ENCODE data around the gene NRBP1. TPM values are rescaled to one million over a fixed set of nuclear protein-coding genes. Genes with fewer than 3 reads are reported as not detected.

NRBP1 gene
- total RNA-seq, 1 experiment from 2014 or later, result 66.6 TPM

DNA sequence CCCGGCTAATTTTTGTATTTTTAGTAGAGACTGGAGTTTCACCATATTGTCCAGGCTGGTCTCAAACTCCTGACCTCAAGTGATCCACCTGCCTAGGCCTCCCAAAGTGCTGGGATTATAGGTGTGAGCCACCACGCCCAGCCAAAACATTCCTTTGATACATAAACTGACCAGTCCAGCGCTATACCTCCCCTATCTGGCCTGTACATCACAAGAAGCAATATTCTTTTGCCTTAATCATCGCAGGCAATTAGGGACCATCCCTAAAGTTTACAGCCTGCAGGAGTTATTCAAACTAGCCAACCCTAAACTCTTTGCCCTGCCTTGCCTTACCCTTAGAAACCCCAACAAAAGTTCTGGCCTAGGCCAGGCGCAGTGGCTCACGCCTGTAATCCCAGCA, 12.3 kb upstream of the NRBP1 start:
- Histone ChIP-seq H3K9me3 (ENCODE audit: low read length) (no peaks in the 10 kb centered on the region), H3K27ac (ENCODE audit: low read length) (no peak overlapping the region), H4K20me1 (ENCODE audit: low read length) (no peaks in the 10 kb centered on the region), H3K9me2 (replicated peaks; ENCODE audit: low read length) (no peaks in the 10 kb centered on the region), H2AFZ (ENCODE audit: low read length) (no peak overlapping the region), H3K36me3 (ENCODE audit: low read depth, low read length) (no peaks in the 10 kb centered on the region), H3K4me3 (ENCODE audit: low read length) (no peak overlapping the region), H3K27me3 (ENCODE audit: low read length) (no peaks in the 10 kb centered on the region), H3K79me2 (ENCODE audit: low read length) (no peaks in the 10 kb centered on the region), H3K9ac (ENCODE audit: low read length) (no peak overlapping the region), H3F3A (ENCODE audit: low read length, unreplicated experiment) (no peaks in the 10 kb centered on the region), H3K4me2 (ENCODE audit: low read length) (no peak overlapping the region), H3K4me1 (ENCODE audit: insufficient read depth, low read length) (no peaks in the 10 kb centered on the region)
- TF ChIP-seq EZH2phosphoT487 (IDR thresholded peaks at IDR 0.05; ENCODE audit: borderline replicate concordance, low read length) (no peak), EZH2 (IDR thresholded peaks at IDR 0.05; ENCODE audit: low read length, unreplicated experiment) (no peak)
- TF ChIP-seq, protein P1, sequence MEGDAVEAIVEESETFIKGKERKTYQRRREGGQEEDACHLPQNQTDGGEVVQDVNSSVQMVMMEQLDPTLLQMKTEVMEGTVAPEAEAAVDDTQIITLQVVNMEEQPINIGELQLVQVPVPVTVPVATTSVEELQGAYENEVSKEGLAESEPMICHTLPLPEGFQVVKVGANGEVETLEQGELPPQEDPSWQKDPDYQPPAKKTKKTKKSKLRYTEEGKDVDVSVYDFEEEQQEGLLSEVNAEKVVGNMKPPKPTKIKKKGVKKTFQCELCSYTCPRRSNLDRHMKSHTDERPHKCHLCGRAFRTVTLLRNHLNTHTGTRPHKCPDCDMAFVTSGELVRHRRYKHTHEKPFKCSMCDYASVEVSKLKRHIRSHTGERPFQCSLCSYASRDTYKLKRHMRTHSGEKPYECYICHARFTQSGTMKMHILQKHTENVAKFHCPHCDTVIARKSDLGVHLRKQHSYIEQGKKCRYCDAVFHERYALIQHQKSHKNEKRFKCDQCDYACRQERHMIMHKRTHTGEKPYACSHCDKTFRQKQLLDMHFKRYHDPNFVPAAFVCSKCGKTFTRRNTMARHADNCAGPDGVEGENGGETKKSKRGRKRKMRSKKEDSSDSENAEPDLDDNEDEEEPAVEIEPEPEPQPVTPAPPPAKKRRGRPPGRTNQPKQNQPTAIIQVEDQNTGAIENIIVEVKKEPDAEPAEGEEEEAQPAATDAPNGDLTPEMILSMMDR (conservative IDR thresholded peaks at IDR 0.05; ENCODE audit: low read depth, low read length), result no peak
- no TSS peak for BruUV-seq (replicated peaks)
- ATAC-seq, result no peak
- ChIA-PET CTCF (no interaction called here), POLR2A (ENCODE audit: unreplicated experiment) (no interaction called here)
- intact Hi-C loops (cut with micrococcal nuclease), result no loop called here
- no peak for DNase-seq

DNA sequence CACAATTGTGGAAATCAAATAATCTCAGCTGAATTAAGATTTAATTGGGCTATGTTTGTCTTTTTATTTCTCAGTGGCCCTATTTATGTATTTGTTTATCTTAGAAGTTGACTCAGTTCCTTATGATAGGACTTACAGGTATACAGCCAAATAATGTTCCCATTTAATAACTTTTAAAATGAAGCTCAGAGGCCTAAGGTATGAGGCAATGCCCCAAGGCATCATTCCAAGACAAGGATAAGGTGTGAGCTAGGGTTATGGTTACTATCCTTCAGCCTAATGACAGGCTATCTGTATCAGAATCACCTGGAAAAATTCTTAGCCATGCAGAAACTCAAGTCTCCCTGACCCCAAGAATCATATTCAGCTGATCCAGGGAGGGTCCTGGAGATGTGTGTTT, 7.4 kb upstream of the NRBP1 start:
- no peaks in the 10 kb centered on the region for H3K36me3 ChIP-seq (ENCODE audit: low read depth, low read length)
- no peak overlapping the region for H2AFZ ChIP-seq (ENCODE audit: low read length)
- no peaks in the 10 kb centered on the region for H3K27me3 ChIP-seq (ENCODE audit: low read length)
- CTCF ChIA-PET, result no interaction called here
- DNase-seq (no peak), ATAC-seq (peak; percentile 58)
- no peak overlapping the region for H3K27ac ChIP-seq (ENCODE audit: low read length)
- no peaks in the 10 kb centered on the region for H3K9me2 ChIP-seq (replicated peaks; ENCODE audit: low read length)
- no peak overlapping the region for H3K4me3 ChIP-seq (ENCODE audit: low read length)
- no peaks in the 10 kb centered on the region for H3F3A ChIP-seq (ENCODE audit: low read length, unreplicated experiment)
- TF ChIP-seq, protein P1 (conservative IDR thresholded peaks at IDR 0.05; ENCODE audit: low read depth, low read length), result no peak
- TF ChIP-seq EZH2 (IDR thresholded peaks at IDR 0.05; ENCODE audit: low read length, unreplicated experiment) (no peak), EZH2phosphoT487 (IDR thresholded peaks at IDR 0.05; ENCODE audit: borderline replicate concordance, low read length) (no peak)
- no TSS peak for BruUV-seq (replicated peaks)
- no peak overlapping the region for H3K9ac ChIP-seq (ENCODE audit: low read length)
- POLR2A ChIA-PET (ENCODE audit: unreplicated experiment), result no interaction called here
- H3K79me2 ChIP-seq (ENCODE audit: low read length), result no peaks in the 10 kb centered on the region
- intact Hi-C loops (cut with micrococcal nuclease), result no loop called here
- no peaks in the 10 kb centered on the region for H3K4me1 ChIP-seq (ENCODE audit: insufficient read depth, low read length)
- H4K20me1 ChIP-seq (ENCODE audit: low read length), result no peaks in the 10 kb centered on the region
- H3K4me2 ChIP-seq (ENCODE audit: low read length), result no peak overlapping the region
- no peaks in the 10 kb centered on the region for H3K9me3 ChIP-seq (ENCODE audit: low read length)

- Histone ChIP-seq H3K9me3 (ENCODE audit: low read length) (no peaks in the 10 kb centered on the region), H4K20me1 (ENCODE audit: low read length) (no peaks in the 10 kb centered on the region), H3K4me3 (ENCODE audit: low read length) (no peak overlapping the region), H3K4me1 (ENCODE audit: insufficient read depth, low read length) (no peaks in the 10 kb centered on the region), H3K4me2 (ENCODE audit: low read length) (no peak overlapping the region), H3F3A (ENCODE audit: low read length, unreplicated experiment) (no peaks in the 10 kb centered on the region), H3K27ac (ENCODE audit: low read length) (no peak overlapping the region), H3K9me2 (replicated peaks; ENCODE audit: low read length) (no peaks in the 10 kb centered on the region), H3K27me3 (ENCODE audit: low read length) (no peaks in the 10 kb centered on the region), H3K9ac (ENCODE audit: low read length) (no peak overlapping the region), H3K36me3 (ENCODE audit: low read depth, low read length) (no peaks in the 10 kb centered on the region), H2AFZ (ENCODE audit: low read length) (no peak overlapping the region), H3K79me2 (ENCODE audit: low read length) (no peaks in the 10 kb centered on the region)
- intact Hi-C loops (cut with micrococcal nuclease), result no loop called here
- POLR2A ChIA-PET (ENCODE audit: unreplicated experiment), result no interaction called here
- no peak for ATAC-seq
- no TSS peak for BruUV-seq (replicated peaks)
- CTCF ChIA-PET, result no interaction called here
- DNase-seq, result no peak
- TF ChIP-seq EZH2phosphoT487 (IDR thresholded peaks at IDR 0.05; ENCODE audit: borderline replicate concordance, low read length), result no peak
- TF ChIP-seq EZH2 (IDR thresholded peaks at IDR 0.05; ENCODE audit: low read length, unreplicated experiment), result no peak
- TF ChIP-seq, protein P1 (conservative IDR thresholded peaks at IDR 0.05; ENCODE audit: low read depth, low read length), result no peak
These were observed 6.7 kb upstream of the NRBP1 start for GRCh38 chr2:27421660-27422250.

Measured in PC-3 (cell line).